Upper lobe of left lung (tissue), 4 donors: Measurements from ENCODE around the gene SLC14A1.

ENCODE experiments used
- CTCF ChIP-seq, 6 experiments: fragments of 450-650 bp in 4 of 6; fragments of 200-600 bp in 2 of 6; sonication (generic) in 2 of 6; IDR thresholded peaks; one replicate each; pipeline ENCODE4 v1.5.1; 2016 to 2019; ENCODE audit warnings: antibody characterized with exemption in 6 of 6
- POLR2A ChIP-seq, 4 donors: fragments of 450-650 bp; IDR thresholded peaks; one replicate each; pipeline ENCODE4 v1.5.1; 2016 to 2017; ENCODE audit warnings: antibody characterized with exemption in 4 of 4, mild to moderate bottlenecking in 2 of 4
- POLR2AphosphoS5 ChIP-seq, 2 donors: sonication (generic); formaldehyde crosslinking; IDR thresholded peaks; one replicate each; pipeline ENCODE4 v1.5.1; 2017; ENCODE audit warnings: antibody characterized with exemption in 2 of 2

GRCh38 chr18:45691816-45692179 lies 32.2 kb upstream of the SLC14A1 start:
- no peak for TF ChIP-seq POLR2A (IDR thresholded peaks at IDR 0.05)
- no peak for TF ChIP-seq POLR2AphosphoS5 (IDR thresholded peaks at IDR 0.05)
- no peak for TF ChIP-seq CTCF (IDR thresholded peaks at IDR 0.05)
